HG02885 (cell line): Measurements from ENCODE around the gene NLGN1.
"Not testable (repeated sequence)": the region's sequence is repeated elsewhere in the genome, so short reads cannot be mapped to it uniquely, and the experiment has no call there.

Experiments
- ATAC-seq: cut with Tn5 transposase; IDR thresholded peaks from one replicate; pipeline ENCODE4 v1.9.1; 2021; ENCODE audit warnings: mild to moderate bottlenecking; ENCODE audit not compliant: unreplicated experiment, poor library complexity

Gene NLGN1

GRCh38 chr3:173429076-173429475, 31.5 kb downstream of the NLGN1 start:
- no peak for ATAC-seq

GRCh38 chr3:173429527-173429926, 32.0 kb downstream of the NLGN1 start:
- no peak for ATAC-seq

GRCh38 chr3:173430576-173430975, 33.0 kb downstream of the NLGN1 start:
- ATAC-seq: no peak

- ATAC-seq: no peak
Measured at GRCh38 chr3:173439004-173439403, 41.5 kb downstream of the NLGN1 start.

GRCh38 chr3:173440514-173440913, 43.0 kb downstream of the NLGN1 start:
- ATAC-seq: no peak

- ATAC-seq: not testable (repeated sequence)
Measured at GRCh38 chr3:173451561-173451960, 54.0 kb downstream of the NLGN1 start.

- no peak for ATAC-seq
Measured at GRCh38 chr3:173463250-173463649, 65.7 kb downstream of the NLGN1 start.

- no peak for ATAC-seq
Measured at GRCh38 chr3:173465112-173465511, 67.6 kb downstream of the NLGN1 start.

GRCh38 chr3:173465898-173466678, 68.5 kb downstream of the NLGN1 start:
- ATAC-seq: no peak

GRCh38 chr3:173467501-173467900, 70.0 kb downstream of the NLGN1 start:
- no peak for ATAC-seq

- no peak for ATAC-seq
Measured at GRCh38 chr3:173473237-173473636, 75.7 kb downstream of the NLGN1 start.

GRCh38 chr3:173479301-173479700, 81.8 kb downstream of the NLGN1 start:
- ATAC-seq: no peak

- ATAC-seq: no peak
Measured at GRCh38 chr3:173501931-173502489, 104.5 kb downstream of the NLGN1 start.

GRCh38 chr3:173502983-173503568, 105.5 kb downstream of the NLGN1 start:
- no peak for ATAC-seq

GRCh38 chr3:173510565-173510964, 113.0 kb downstream of the NLGN1 start:
- ATAC-seq: no peak

GRCh38 chr3:173513123-173513522, 115.6 kb downstream of the NLGN1 start:
- ATAC-seq: peak; percentile 56

- ATAC-seq: peak; percentile 99
Measured at GRCh38 chr3:173529062-173529711, 131.6 kb downstream of the NLGN1 start.

GRCh38 chr3:173531602-173532001, 134.1 kb downstream of the NLGN1 start:
- ATAC-seq: no peak

- ATAC-seq: peak; percentile 61
Measured at GRCh38 chr3:173538410-173538809, 140.9 kb downstream of the NLGN1 start.

- ATAC-seq: not testable (repeated sequence)
Measured at GRCh38 chr3:173545590-173545989, 148.0 kb downstream of the NLGN1 start.

- ATAC-seq: no peak
Measured at GRCh38 chr3:173547070-173547469, 149.5 kb downstream of the NLGN1 start.
